Measurements from ENCODE around the gene LCN2. TPM values are rescaled to one million over a fixed set of nuclear protein-coding genes. Genes with fewer than 3 reads are reported as not detected.
"Not testable (repeated sequence)": the region's sequence is repeated elsewhere in the genome, so short reads cannot be mapped to it uniquely, and the experiment has no call there.

LCN2 gene
- not detected for total RNA-seq

DNA sequence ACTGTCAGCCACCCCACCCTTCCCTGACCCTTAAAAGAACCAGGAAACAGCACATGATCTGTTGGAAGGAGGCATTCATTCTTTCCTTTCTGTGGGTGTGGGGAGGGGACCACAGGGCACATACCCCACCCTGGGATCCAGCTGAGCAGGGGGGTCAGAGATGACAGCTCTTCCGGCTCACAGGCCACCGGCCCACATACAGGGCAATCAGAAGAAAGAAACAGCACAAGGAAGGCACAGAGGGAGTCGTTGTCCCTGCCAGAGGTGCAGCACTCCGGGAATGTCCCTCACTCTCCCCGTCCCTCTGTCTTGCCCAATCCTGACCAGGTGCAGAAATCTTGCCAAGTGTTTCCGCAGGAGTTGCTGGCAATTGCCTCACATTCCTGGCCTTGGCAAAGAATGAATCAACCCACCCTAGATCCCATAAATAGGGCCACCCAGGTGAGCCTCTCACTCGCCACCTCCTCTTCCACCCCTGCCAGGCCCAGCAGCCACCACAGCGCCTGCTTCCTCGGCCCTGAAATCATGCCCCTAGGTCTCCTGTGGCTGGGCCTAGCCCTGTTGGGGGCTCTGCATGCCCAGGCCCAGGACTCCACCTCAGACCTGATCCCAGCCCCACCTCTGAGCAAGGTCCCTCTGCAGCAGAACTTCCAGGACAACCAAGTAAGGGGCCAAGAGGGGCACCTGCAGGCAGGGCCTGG is at the start of gene LCN2:
Gene LCN2, plus strand, starts transcription at position 453 of the 701 bp plus-strand sequence. Its CDS starts 73 bp downstream, at position 526.
- FAIRE-seq: no peak
- no peak for DNase-seq (ENCODE audit: low spot score in 2 of 2)

DNA sequence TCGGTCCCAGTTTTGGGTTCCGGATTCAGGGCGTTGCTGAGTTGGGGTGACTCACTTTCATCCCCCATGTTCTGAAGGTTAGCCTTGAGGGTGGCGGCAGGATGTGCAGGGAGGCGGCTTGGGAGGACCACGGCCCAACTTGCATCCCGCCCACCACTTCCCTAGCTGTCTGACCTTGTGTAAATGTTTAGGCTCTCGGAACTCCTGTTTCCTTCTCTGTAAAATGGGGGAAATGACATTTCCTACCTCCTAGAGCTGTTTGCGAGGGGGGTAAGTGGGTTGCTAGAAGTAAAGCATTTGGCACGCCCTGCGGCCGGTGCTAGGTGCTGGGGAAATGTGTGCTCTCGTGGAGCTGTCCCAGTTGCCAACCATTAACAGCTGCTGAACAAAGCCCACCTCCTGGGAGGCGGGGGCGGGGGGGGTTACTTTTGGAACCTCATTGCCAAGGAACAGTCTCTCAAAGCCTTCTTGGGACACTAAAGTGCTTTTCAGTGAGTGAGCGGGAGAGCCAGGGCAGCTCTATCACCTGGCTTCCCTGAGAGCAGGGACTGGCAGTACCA is 49.2 kb upstream of the LCN2 start:
- FAIRE-seq: no peak

DNA sequence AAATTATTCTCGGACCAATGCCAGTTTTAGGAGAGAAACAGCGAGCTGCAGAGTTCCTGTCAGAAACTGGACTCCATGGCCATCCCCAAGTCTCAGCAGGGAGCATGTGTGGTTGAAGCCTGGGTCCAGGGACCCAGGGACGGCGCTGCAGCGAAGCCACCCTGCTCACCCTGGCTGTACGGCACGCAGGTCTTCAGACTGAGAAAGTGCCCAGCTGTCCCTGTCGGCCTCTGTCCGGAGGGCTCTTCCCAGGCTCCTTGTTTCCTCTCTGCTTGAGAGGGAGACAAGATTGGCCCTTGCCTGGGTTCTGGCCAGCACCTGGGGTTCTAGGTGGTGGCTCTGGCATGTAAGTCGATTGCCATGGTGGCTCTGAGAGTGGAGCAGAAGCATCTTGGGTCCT is 48.7 kb upstream of the LCN2 start:
- no peak for FAIRE-seq
- no peak for DNase-seq (ENCODE audit: low spot score in 2 of 2)

More for the DNA sequence above, 49.2 kb upstream of the LCN2 start:
- DNase-seq (ENCODE audit: low spot score in 2 of 2): no peak

DNA sequence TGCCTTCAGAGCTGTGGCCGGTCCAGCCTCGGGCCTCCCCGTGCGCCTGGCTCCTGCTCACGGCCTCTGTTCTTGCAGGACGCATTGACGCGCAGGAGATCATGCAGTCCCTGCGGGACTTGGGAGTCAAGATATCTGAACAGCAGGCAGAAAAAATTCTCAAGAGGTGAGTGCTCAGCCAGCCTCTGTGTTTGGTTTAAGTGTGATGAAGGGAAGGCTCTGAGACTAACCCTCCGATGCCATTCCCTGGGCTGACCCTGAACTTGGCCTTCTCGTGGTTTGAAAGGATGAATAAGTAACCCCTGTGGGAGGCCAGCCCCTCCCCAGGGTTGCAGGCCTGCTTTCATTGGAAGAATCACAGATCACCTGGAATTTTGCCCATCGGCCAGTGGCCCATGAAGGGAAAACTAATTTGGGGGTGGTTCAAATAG is 48.0 kb upstream of the LCN2 start:
- no peak for FAIRE-seq
- DNase-seq (ENCODE audit: low spot score in 2 of 2): no peak

DNA sequence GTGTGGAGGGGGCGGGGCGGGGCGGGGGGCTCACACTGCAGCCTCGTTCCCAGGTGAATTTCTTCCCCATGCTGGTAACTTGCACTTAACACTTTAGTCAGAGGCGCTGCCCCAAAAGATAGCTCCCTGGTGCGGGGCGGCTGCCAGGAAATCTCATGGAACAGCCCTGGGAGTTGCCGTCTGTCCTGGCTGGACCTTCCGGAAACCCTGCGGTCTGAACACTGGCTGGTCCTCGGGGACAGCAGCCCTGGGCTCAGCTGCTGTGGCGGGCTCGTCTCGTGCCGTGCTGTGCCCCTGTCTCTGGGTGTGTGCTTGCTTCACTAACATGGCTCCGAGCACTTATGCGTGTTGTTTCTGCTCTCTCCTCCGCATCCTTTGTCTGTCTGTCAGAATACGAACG is 47.6 kb upstream of the LCN2 start:
- DNase-seq (ENCODE audit: low spot score in 2 of 2): no peak

DNA sequence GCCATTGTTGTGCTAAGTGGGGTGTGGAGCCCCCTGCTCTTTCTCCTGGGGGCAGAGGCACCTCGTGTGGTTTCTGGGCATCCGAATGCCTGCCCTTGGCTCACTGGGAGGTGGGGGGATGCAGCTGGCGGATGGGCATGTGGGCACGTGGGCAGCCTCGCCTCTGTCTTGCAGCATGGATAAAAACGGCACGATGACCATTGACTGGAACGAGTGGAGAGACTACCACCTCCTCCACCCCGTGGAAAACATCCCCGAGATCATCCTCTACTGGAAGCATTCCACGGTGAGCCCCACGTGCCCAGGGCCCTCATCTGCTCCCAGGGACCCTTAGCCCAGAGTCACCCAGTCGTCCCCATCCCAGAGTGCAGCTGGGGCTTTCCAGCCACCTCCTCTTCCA is 47.1 kb upstream of the LCN2 start:
- FAIRE-seq: no peak
- no peak for DNase-seq (ENCODE audit: low spot score in 2 of 2)

More for the DNA sequence above, 47.6 kb upstream of the LCN2 start:
- no peak for FAIRE-seq

DNA sequence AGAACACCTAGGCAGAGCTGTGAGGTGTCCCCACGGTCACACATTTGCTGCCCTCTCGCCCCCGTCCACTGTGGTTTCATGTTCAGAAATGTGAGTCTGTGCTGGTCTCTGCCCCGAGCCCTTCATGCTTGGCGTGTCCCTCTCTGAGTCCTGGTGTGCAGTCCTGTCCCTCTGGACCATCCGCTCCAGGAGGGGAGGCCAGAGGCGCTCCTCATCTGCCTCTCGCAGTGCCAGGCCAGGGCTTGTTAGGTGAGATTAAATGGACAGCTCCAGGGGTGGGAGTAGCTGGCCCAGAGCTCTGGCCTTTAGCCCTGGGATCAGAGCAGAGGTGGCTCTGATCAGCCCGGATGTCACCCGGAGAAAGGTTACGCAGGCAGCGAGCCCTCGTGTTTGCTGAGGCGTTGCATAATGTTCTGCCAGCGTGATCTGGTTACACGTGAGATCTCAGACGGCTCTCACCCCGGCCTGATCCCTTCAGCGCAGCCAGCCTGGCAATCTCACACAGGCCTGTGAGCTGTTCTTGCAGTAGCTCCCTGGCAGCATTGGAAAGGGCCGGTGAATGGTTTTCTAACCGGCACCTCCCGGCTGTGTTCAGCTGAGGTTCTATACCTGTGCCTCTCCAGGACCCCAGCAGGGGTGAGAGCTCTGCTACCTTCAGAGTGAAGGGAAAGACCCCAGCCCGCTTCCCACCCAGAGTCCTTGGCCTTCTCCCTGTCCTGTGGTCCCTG is 46.2 kb upstream of the LCN2 start:
- DNase-seq (ENCODE audit: low spot score in 2 of 2) (no peak), FAIRE-seq (no peak)

DNA sequence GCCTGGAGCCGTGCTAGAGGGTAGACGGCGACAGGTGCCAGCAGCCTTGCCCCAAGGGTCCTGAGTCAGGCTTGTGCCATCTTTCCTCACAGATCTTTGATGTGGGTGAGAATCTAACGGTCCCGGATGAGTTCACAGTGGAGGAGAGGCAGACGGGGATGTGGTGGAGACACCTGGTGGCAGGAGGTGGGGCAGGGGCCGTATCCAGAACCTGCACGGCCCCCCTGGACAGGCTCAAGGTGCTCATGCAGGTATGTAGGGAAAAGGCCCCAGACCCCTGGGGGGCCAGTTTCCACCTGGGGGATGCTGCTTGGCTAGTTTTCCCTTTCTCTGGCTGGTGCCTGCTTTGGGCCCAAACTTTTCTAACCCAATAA is 45.7 kb upstream of the LCN2 start:
- FAIRE-seq: no peak
- DNase-seq (ENCODE audit: low spot score in 2 of 2): no peak

DNA sequence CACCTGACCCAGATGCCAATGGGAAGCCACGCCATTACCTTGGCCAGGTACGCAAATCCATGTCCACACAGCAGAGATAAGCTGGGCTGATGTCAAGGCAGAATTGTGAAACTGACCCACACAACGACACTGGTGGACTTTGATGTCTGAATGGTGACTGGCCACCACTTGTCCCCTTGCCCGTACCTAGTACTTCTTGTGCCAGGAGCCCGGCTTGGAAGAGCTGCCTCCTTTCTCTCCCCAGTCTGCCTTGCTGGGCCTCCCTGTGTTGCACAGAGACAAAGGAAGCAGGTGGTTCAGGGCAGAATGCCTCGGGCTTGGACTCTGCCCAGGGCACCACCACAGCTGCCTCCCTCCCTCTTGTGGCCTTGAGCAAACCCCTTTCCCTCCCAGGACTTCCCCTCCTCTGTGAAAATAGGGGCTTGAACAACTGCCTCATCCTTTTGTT is 45.1 kb upstream of the LCN2 start:
- no peak for DNase-seq (ENCODE audit: low spot score in 2 of 2)

DNA sequence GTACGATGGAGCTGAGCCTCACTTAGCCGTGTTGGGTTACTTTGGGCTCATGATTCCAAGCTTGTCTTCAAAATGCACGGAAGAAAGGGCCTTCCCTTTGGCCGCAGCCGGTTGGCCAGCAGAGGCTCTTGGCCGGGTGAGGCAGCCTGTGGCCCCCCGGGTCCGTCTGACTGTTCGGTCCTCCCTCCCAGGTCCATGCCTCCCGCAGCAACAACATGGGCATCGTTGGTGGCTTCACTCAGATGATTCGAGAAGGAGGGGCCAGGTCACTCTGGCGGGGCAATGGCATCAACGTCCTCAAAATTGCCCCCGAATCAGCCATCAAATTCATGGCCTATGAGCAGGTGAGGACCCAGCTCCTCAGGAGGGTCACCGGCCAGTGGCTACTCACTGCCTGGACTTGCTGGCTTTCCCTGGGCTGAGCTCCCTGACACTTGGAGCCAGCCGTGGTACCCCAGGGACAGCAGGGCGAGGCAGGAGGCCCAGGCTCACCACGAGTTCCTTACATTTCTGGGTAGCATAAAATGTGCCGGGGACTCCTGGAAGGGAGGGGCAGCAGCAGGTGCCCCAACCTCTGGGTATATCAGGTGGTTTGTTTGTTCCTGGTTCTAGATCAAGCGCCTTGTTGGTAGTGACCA is 43.6 kb upstream of the LCN2 start:
- FAIRE-seq (no peak), DNase-seq (ENCODE audit: low spot score in 2 of 2) (no peak)

More for the DNA sequence above, 45.1 kb upstream of the LCN2 start:
- FAIRE-seq: no peak

DNA sequence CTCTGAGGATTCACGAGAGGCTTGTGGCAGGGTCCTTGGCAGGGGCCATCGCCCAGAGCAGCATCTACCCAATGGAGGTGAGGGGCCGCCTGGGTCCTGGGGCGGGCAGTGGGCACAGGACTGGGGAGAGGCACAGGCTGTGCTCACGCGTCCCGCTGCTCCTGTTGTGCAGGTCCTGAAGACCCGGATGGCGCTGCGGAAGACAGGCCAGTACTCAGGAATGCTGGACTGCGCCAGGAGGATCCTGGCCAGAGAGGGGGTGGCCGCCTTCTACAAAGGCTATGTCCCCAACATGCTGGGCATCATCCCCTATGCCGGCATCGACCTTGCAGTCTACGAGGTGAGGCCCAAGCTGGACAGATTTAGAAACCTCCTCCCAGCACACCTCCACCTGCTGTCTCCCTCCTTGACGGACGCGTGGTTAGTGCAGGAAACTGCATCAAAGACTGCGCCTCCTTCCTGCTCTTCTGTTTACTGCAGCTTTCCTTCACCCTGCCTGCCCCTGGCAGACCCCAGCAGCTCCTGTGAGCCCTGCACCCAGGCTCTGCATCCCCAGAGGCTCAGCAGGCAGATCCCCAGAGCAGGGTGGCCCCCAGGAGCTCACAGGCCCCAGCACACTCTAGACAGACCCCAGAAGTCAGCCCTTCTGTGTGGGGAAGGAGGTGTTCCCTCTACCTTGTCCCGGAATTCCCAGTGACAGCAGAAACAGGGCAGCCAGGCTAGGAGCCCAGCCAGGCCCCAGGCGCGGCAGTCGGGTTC is 42.9 kb upstream of the LCN2 start:
- no peak for FAIRE-seq
- DNase-seq (ENCODE audit: low spot score in 2 of 2): no peak

DNA sequence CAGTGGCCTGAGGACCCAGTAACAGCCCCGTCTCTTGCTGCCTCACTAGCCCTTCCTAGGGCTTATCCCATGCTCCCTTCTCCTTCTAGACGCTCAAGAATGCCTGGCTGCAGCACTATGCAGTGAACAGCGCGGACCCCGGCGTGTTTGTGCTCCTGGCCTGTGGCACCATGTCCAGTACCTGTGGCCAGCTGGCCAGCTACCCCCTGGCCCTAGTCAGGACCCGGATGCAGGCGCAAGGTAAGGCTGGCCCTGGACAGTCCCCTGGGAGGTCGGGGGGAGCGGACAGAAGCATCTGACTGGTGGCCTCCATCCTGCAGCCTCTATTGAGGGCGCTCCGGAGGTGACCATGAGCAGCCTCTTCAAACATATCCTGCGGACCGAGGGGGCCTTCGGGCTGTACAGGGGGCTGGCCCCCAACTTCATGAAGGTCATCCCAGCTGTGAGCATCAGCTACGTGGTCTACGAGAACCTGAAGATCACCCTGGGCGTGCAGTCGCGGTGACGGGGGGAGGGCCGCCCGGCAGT is 42.2 kb upstream of the LCN2 start:
- no peak for FAIRE-seq

DNA sequence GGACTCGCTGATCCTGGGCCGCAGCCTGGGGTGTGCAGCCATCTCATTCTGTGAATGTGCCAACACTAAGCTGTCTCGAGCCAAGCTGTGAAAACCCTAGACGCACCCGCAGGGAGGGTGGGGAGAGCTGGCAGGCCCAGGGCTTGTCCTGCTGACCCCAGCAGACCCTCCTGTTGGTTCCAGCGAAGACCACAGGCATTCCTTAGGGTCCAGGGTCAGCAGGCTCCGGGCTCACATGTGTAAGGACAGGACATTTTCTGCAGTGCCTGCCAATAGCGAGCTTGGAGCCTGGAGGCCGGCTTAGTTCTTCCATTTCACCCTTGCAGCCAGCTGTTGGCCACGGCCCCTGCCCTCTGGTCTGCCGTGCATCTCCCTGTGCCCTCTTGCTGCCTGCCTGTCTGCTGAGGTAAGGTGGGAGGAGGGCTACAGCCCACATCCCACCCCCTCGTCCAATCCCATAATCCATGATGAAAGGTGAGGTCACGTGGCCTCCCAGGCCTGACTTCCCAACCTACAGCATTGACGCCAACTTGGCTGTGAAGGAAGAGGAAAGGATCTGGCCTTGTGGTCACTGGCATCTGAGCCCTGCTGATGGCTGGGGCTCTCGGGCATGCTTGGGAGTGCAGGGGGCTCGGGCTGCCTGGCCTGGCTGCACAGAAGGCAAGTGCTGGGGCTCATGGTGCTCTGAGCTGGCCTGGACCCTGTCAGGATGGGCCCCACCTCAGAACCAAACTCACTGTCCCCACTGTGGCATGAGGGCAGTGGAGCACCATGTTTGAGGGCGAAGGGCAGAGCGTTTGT is 41.6 kb upstream of the LCN2 start:
- no peak for FAIRE-seq

More for the DNA sequence above, 42.2 kb upstream of the LCN2 start:
- DNase-seq (ENCODE audit: low spot score in 2 of 2): no peak

DNA sequence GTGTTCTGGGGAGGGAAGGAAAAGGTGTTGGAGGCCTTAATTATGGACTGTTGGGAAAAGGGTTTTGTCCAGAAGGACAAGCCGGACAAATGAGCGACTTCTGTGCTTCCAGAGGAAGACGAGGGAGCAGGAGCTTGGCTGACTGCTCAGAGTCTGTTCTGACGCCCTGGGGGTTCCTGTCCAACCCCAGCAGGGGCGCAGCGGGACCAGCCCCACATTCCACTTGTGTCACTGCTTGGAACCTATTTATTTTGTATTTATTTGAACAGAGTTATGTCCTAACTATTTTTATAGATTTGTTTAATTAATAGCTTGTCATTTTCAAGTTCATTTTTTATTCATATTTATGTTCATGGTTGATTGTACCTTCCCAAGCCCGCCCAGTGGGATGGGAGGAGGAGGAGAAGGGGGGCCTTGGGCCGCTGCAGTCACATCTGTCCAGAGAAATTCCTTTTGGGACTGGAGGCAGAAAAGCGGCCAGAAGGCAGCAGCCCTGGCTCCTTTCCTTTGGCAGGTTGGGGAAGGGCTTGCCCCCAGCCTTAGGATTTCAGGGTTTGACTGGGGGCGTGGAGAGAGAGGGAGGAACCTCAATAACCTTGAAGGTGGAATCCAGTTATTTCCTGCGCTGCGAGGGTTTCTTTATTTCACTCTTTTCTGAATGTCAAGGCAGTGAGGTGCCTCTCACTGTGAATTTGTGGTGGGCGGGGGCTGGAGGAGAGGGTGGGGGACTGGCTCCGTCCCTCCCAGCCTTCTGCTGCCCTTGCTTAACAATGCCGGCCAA is 40.8 kb upstream of the LCN2 start:
- DNase-seq (ENCODE audit: low spot score in 2 of 2) (no peak), FAIRE-seq (no peak)

More for the DNA sequence above, 41.6 kb upstream of the LCN2 start:
- no peak for DNase-seq (ENCODE audit: low spot score in 2 of 2)

DNA sequence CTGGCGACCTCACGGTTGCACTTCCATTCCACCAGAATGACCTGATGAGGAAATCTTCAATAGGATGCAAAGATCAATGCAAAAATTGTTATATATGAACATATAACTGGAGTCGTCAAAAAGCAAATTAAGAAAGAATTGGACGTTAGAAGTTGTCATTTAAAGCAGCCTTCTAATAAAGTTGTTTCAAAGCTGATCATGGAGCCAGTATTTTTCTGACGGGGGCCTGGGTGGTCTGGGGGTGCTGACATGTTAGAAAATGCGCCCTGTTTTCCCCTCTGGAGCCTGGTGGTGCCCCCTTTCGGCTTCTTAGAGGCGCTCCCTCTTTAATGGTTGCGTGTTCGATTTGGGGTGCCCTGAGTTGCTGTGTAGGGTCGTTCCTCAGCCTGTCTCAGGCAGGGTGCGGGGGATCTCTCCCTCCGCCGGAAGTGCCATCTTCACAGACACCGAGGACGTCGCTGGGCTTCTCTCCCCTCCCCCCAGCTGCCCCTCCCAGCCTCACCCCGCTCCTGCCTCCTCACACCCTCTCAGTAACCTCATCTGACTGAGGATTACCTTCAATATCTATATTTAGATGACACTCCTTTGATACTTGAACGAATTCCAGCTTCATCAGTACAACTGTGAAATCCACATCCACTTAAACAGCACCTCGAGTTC is 40.1 kb upstream of the LCN2 start:
- no peak for DNase-seq (ENCODE audit: low spot score in 2 of 2)
- FAIRE-seq: no peak

DNA sequence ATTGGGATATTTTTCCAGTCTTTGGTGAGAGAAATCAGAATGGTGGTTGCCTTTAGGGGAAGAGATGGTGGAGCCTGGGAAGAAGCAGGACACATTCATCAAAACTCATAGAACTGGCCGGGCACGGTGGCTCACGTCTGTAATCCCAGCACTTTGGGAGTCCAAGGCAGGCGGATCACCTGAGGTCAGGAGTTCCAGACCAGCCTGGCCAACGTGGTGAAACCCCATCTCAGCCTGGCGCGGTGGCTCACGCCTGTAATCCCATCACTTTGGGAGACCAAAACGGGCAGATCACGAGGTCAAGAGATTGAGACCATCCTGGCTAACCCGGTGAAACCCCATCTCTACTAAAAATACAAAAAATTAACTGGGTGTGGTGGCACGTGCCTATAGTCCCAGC is 37.5 kb upstream of the LCN2 start:
- DNase-seq (ENCODE audit: low spot score in 2 of 2); FAIRE-seq: not testable (repeated sequence)

DNA sequence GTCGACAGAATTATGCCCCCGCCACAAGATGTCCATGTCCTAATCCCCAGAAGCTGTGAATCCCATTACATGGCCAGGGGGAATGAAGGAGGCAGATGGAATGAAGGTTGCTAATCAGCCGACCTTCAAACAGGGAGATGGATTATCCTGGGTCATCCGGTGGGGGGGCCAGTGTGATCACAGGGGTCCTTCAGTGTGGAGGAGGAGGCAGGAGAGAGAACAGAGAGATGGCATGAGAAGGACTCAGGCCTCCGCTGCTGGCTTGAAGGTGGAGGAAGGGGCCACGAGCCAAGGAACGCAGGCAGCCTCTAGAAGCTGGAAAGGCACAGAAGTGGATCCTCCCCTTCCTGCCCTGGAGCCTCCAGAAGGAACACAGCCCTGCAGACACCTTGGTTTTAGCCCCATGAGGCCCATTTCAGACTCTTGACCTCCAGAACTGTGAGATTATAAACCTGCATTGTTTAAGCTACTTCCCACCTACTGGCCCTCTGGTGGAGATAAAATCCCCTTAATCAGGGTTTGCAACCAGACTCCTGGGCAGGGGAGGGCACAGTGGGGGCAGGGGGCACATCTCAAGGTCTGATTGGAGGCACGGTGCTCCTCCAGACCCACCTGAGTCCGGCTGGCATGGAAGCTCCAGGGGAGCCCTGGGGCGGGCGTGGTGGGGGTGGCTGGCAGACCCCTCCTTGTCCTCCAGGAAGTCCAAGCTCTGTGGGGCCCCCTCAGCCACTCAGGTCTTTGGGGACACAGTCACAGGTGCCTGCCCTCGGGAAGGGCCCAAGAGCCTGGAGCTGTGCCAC is 35.5 kb upstream of the LCN2 start:
- FAIRE-seq: no peak

More for the DNA sequence above, 35.5 kb upstream of the LCN2 start:
- DNase-seq (ENCODE audit: low spot score in 2 of 2): no peak
